H9 (cell line): ENCODE measurements around the gene RASSF7. TPM values are rescaled to one million over a fixed set of nuclear protein-coding genes. Genes with fewer than 3 reads are reported as not detected.

Experiments
- DNase-seq: peaks from one replicate; pipeline ENCODE4 v3.0.0-alpha.2; 2017
- H2AFZ ChIP-seq: one replicate; pipeline ENCODE4 v1.6.1; 2013; ENCODE audit warnings: mild to moderate bottlenecking, low read length, control low read depth, moderate library complexity
- H2AK5ac ChIP-seq: 2 replicates; pipeline ENCODE4 v1.6.1; 2013; ENCODE audit warnings: low read length, control low read depth, mixed read lengths; ENCODE audit not compliant: insufficient read length
- H2BK120ac ChIP-seq: one replicate; pipeline ENCODE4 v1.6.1; 2013; ENCODE audit warnings: low read depth, mild to moderate bottlenecking, low read length, control low read depth, inconsistent platforms; ENCODE audit not compliant: poor library complexity, severe bottlenecking
- H2BK12ac ChIP-seq: 2 replicates; pipeline ENCODE4 v1.6.1; 2013; ENCODE audit warnings: low read length, control low read depth, mixed read lengths, low read depth; ENCODE audit not compliant: insufficient read length
- H2BK15ac ChIP-seq: 2 replicates; pipeline ENCODE4 v1.6.1; 2013; ENCODE audit warnings: low read depth, low read length, control low read depth
- H2BK20ac ChIP-seq: one replicate; pipeline ENCODE4 v1.6.1; 2013; ENCODE audit warnings: low read depth, mild to moderate bottlenecking, low read length, control low read depth, inconsistent platforms; ENCODE audit not compliant: poor library complexity, severe bottlenecking
- H2BK5ac ChIP-seq: 2 replicates; pipeline ENCODE4 v1.6.1; 2013; ENCODE audit warnings: low read length, control low read depth, mixed read lengths; ENCODE audit not compliant: insufficient read length
- H3K14ac ChIP-seq: 2 replicates; pipeline ENCODE4 v1.6.1; 2013; ENCODE audit warnings: low read length, control low read depth; ENCODE audit not compliant: insufficient read depth
- H3K18ac ChIP-seq: 2 replicates; pipeline ENCODE4 v1.6.1; 2013; ENCODE audit warnings: low read depth, mild to moderate bottlenecking, mixed read lengths, low read length, control low read depth; ENCODE audit not compliant: insufficient read length
- H3K23ac ChIP-seq: 2 replicates; pipeline ENCODE4 v1.6.1; 2013; ENCODE audit warnings: low read length, control low read depth, mixed read lengths, low read depth; ENCODE audit not compliant: insufficient read length
- H3K23me2 ChIP-seq: 2 replicates; pipeline ENCODE4 v1.6.1; 2013; ENCODE audit warnings: low read depth, mild to moderate bottlenecking, mixed read lengths, low read length, control low read depth; ENCODE audit not compliant: insufficient read length, poor library complexity, severe bottlenecking
- H3K27ac ChIP-seq: 2 replicates; pipeline ENCODE4 v1.5.1; 2013; ENCODE audit warnings: low read length, control low read depth, mixed read lengths, low read depth; ENCODE audit not compliant: insufficient read length
- H3K27me3 ChIP-seq: 2 replicates; pipeline ENCODE4 v1.6.1; 2013; ENCODE audit warnings: low read length, control low read depth, inconsistent platforms; ENCODE audit not compliant: insufficient read depth
- H3K4ac ChIP-seq: 2 replicates; pipeline ENCODE4 v1.6.1; 2013; ENCODE audit warnings: low read depth, mild to moderate bottlenecking, control low read depth, inconsistent platforms, low read length, moderate library complexity
- H3K4me1 ChIP-seq: 2 replicates; pipeline ENCODE4 v1.6.1; 2013; ENCODE audit warnings: low read length, control low read depth, inconsistent platforms; ENCODE audit not compliant: insufficient read depth
- H3K4me2 ChIP-seq: 2 replicates; pipeline ENCODE4 v1.6.1; 2013; ENCODE audit warnings: low read length, control low read depth, mixed read lengths; ENCODE audit not compliant: insufficient read length, insufficient read depth
- H3K56ac ChIP-seq: 2 replicates; pipeline ENCODE4 v1.6.1; 2013; ENCODE audit warnings: low read depth, mild to moderate bottlenecking, mixed read lengths, low read length, control low read depth; ENCODE audit not compliant: insufficient read length
- H3K79me1 ChIP-seq: 2 replicates; pipeline ENCODE4 v1.6.1; 2013; ENCODE audit warnings: low read depth, mild to moderate bottlenecking, moderate library complexity, low read length, control low read depth, inconsistent platforms; ENCODE audit not compliant: insufficient read depth, poor library complexity, severe bottlenecking
- H3K79me2 ChIP-seq: 2 replicates; pipeline ENCODE4 v1.6.1; 2013; ENCODE audit warnings: low read length, control low read depth, inconsistent platforms; ENCODE audit not compliant: insufficient read depth
- H3K9ac ChIP-seq: 2 replicates; pipeline ENCODE4 v1.6.1; 2013; ENCODE audit warnings: low read length, control low read depth, mixed read lengths; ENCODE audit not compliant: insufficient read length; ENCODE audit errors: extremely low read depth
- H3K9me3 ChIP-seq: one replicate; pipeline ENCODE4 v1.6.1; 2013; ENCODE audit warnings: low read depth, low read length, inconsistent platforms; ENCODE audit not compliant: control insufficient read depth
- H3T11ph ChIP-seq: one replicate; pipeline ENCODE4 v1.6.1; 2013; ENCODE audit warnings: mild to moderate bottlenecking, low read length, control low read depth, inconsistent platforms
- H4K20me1 ChIP-seq: one replicate; pipeline ENCODE4 v1.6.1; 2013; ENCODE audit not compliant: control insufficient read depth, insufficient read length, insufficient read depth
- H4K5ac ChIP-seq: 2 replicates; pipeline ENCODE4 v1.6.1; 2013; ENCODE audit warnings: low read depth, mild to moderate bottlenecking, mixed read lengths, low read length, control low read depth; ENCODE audit not compliant: insufficient read length
- H4K8ac ChIP-seq: replicated peaks from 2 replicates; pipeline ENCODE4 v1.6.1; 2013; ENCODE audit warnings: low read length, control low read depth, mixed read lengths, low read depth; ENCODE audit not compliant: insufficient read length
- H4K91ac ChIP-seq: 2 replicates; pipeline ENCODE4 v1.6.1; 2013; ENCODE audit warnings: low read depth, mild to moderate bottlenecking, moderate library complexity, mixed read lengths, low read length, control low read depth; ENCODE audit not compliant: insufficient read length
- H3K27ac Mint-ChIP-seq, 3 experiments: 2 replicates in 2 of 3; 3 replicates in 1 of 3; pipeline ENCODE4 v1.8.0; 2020 to 2021; ENCODE audit warnings: mixed read lengths in 3 of 3, mild to moderate bottlenecking in 1 of 3, moderate library complexity in 1 of 3
- H3K27me3 Mint-ChIP-seq: 2 replicates; pipeline ENCODE4 v1.8.0; 2021; ENCODE audit warnings: low read depth, mild to moderate bottlenecking, moderate library complexity, mixed read lengths
- H3K36me3 Mint-ChIP-seq, 3 experiments: 2 replicates in 2 of 3; 3 replicates in 1 of 3; pipeline ENCODE4 v1.8.0; 2020 to 2021; ENCODE audit warnings: low read depth in 3 of 3, mixed read lengths in 3 of 3; ENCODE audit not compliant: insufficient read depth in 1 of 3
- H3K4me1 Mint-ChIP-seq, 2 experiments: 2 replicates each; pipeline ENCODE4 v1.8.0; 2020; ENCODE audit warnings: mixed read lengths in 2 of 2
- H3K4me3 Mint-ChIP-seq, 2 experiments: 2 replicates in 1 of 2; 3 replicates in 1 of 2; pipeline ENCODE4 v1.8.0; 2020 to 2021; ENCODE audit warnings: mild to moderate bottlenecking in 2 of 2, mixed read lengths in 2 of 2, moderate library complexity in 1 of 2
- H3K9me3 Mint-ChIP-seq, 2 experiments: 2 replicates in 1 of 2; 3 replicates in 1 of 2; pipeline ENCODE4 v1.8.0; 2020; ENCODE audit warnings: mild to moderate bottlenecking in 2 of 2, mixed read lengths in 2 of 2, moderate library complexity in 1 of 2
- CTCF ChIP-seq: fragments of 200-600 bp; sonication (generic); conservative IDR thresholded peaks from 3 replicates; pipeline ENCODE4 v1.8.0; 2021; ENCODE audit warnings: antibody characterized with exemption, mild to moderate bottlenecking
- WGBS: extraction: QIAGEN DNeasy Blood & Tissue Kit; methylation state at CpG from one replicate; pipeline ENCODE4 v1.1.7; 2013; ENCODE audit warnings: missing lambda C conversion rate, low lambda C conversion rate, mixed read lengths; ENCODE audit not compliant: insufficient read length; ENCODE audit errors: extremely low coverage; 5-methylcytosine and 5-hydroxymethylcytosine counted together
- total RNA-seq: library from RNA; stranded (reverse); gene quantifications from 2 replicates; pipeline ENCODE4 v1.2.1, GENCODE V29; 2021

RASSF7 gene
- total RNA-seq, 1 experiment from 2014 or later = 26.3 TPM

- H3K9me3 Mint-ChIP-seq = peaks cover 4 to 5% of the 10 kb centered on the region in 2 experiments; a peak in 3 of 5 replicates
- Histone ChIP-seq H2BK120ac (no peak overlapping the region), H3K23ac (no peak overlapping the region), H2BK5ac (no peak overlapping the region), H2BK15ac (no peak overlapping the region), H4K5ac (no peak overlapping the region), H3K9me3 (no peaks in the 10 kb centered on the region), H2BK20ac (no peak overlapping the region), H3K79me1 (no peaks in the 10 kb centered on the region), H3K14ac (no peak overlapping the region), H3K27ac (no peak overlapping the region), H2AK5ac (no peak overlapping the region), H4K20me1 (no peaks in the 10 kb centered on the region), H3K56ac (no peak overlapping the region), H3K9ac (no peak overlapping the region), H2BK12ac (no peak overlapping the region), H3K18ac (no peak overlapping the region), H3K4me1 (no peaks in the 10 kb centered on the region), H3K23me2 (no peaks in the 10 kb centered on the region), H3K27me3 (no peaks in the 10 kb centered on the region), H3K4ac (no peak overlapping the region), H2AFZ (no peak overlapping the region), H3T11ph (no peak overlapping the region), H4K91ac (no peak overlapping the region), H4K8ac (no peak overlapping the region), H3K79me2 (no peaks in the 10 kb centered on the region), H3K4me2 (no peak overlapping the region)
- DNase-seq = no peak
- H3K4me3 Mint-ChIP-seq = no peak overlapping the region
- peaks cover 6 to 10% (median 8%) of the 10 kb centered on the region in 3 experiments; a peak in 6 of 7 replicates for H3K36me3 Mint-ChIP-seq
- peaks cover 2% of the 10 kb centered on the region for H3K27me3 Mint-ChIP-seq
- no peak for TF ChIP-seq CTCF
- H3K27ac Mint-ChIP-seq = no peak overlapping the region; a peak in 1 of 7 replicates
- WGBS = no CpG with 5 or more reads among the region's 30 CpGs
- H3K4me1 Mint-ChIP-seq = no peaks in the 10 kb centered on the region
Observed at GRCh38 chr11:528166-528814, 32.5 kb upstream of the RASSF7 start.
